Dermis blood vessel endothelial cell (primary cell): ENCODE results near the gene INTS6. TPM values are rescaled to one million over a fixed set of nuclear protein-coding genes. Genes with fewer than 3 reads are reported as not detected.

Experiments
- DNase-seq: peaks from one replicate; pipeline ENCODE4 v3.0.0; 2010
- total RNA-seq: library from RNA; depleted of rRNA; stranded (reverse); fragments of >200 nt; gene quantifications from 2 replicates; pipeline ENCODE4 v1.2.3, GENCODE V29; 2014

INTS6 gene
- total RNA-seq, 1 donor from 2014 or later: 52.1 TPM

DNA sequence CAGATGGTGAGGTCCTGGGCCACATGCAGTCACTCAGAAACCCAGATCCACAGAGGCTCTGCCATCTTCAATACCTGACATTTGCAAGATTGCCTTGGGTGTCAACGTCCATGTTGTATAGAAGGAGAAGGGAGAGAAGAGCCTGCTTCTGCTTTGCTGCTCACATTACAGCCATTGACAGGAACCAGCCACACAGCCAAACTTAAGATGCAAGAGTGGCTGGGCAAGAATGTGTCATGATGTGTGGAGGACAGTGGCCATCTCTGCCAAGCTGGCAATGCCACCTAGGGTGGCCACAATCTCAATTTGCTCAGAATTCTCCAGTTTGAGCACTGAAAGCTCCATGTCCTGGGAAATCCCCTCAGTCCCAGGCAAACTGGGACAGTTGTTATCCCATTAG is 139.2 kb downstream of the INTS6 start:
- no peak for DNase-seq

DNA sequence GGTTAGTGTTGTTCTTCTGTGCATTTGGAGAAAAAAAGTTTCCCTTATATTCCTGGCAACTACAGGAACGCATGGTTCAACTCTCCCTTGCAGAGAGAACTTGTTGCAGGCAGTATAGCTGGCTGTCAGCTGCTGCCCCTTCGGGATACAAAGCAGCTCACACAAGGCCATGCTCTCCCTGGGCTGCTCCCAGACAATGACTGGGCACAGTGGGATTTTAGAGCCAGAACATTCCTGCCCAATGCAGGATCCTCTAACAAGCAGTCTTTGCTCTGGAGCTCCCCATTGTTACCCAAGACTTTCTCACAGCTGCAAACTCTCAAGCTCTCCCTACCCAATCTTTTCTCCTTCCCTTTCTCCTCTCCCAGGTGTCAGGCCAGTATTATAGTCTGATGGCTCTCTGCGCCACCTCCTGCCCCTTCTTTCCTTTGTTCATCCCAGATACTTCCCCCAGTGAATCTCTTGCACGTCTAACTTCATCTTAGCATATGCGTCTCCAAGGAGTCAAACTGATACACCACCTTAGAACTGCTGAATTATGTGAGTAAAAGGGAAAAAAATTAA is 140.8 kb downstream of the INTS6 start:
- DNase-seq: no peak

Other genes with a start within 250 kb of the INTS6 start
- gene FAM124A, start 230.6 kb downstream of the INTS6 start, total RNA-seq: 9.4 and 9.7 TPM in 2 replicates
- 0.09 TPM in 1 of 2 replicates, not detected in the other for gene SERPINE3, start 113.3 kb downstream of the INTS6 start, total RNA-seq
- gene WDFY2, start 131.4 kb upstream of the INTS6 start, total RNA-seq: 3.9 and 4.6 TPM in 2 replicates